Measurements from ENCODE around the gene SELENOP. TPM values are rescaled to one million over a fixed set of nuclear protein-coding genes. Genes with fewer than 3 reads are reported as not detected.

SELENOP gene
- total and polyA plus RNA-seq, 2 of the 13 experiments (the other 11 are each of a cell fraction or from before 2014, with no cell fraction given), result 1,895 to 2,083 TPM

DNA sequence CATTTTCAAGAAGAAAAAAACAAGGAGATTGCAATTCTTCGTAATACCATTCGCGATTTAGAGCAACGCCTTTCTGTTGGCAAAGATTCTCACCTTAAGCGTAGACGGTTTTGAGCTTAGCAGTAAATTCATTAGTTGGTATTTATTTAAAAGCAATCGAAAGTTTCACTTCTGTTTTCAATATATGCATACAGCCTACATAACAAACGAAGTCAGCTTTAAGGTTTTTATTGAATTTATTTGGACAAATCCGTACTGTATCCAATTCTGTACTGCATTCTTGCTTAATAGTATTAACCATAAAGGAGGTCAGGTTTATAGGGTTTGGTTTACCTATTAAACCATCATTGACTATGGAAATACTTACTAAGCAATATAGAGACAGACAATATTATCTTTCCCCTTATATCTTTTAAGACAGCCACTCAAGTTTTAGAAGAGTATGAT is 12.0 kb downstream of the SELENOP start (continued):
- peak; percentile 41; the same call in 1 of the 2 replicates for TF ChIP-seq ZBTB33 (CRISPR knock-in tag; IDR thresholded peaks at IDR 0.05)
- no peak for TF ChIP-seq ZNF451 (CRISPR knock-in tag; IDR thresholded peaks at IDR 0.05)
- TF ChIP-seq ZNF256 (CRISPR knock-in tag; conservative IDR thresholded peaks at IDR 0.05), result no peak
- TF ChIP-seq ZNF619 (CRISPR knock-in tag; IDR thresholded peaks at IDR 0.05), result no peak
- no peak for TF ChIP-seq ZNF124 (CRISPR knock-in tag; IDR thresholded peaks at IDR 0.05)
- TF ChIP-seq SCMH1 (CRISPR knock-in tag; IDR thresholded peaks at IDR 0.05; ENCODE audit: borderline replicate concordance), result no peak
- no peak for TF ChIP-seq ARHGAP35 (CRISPR knock-in tag; IDR thresholded peaks at IDR 0.05; ENCODE audit: borderline replicate concordance)
- no peak for TF ChIP-seq KDM3A (CRISPR knock-in tag; IDR thresholded peaks at IDR 0.05; ENCODE audit: low read depth)
- no peak for TF ChIP-seq ZNF775 (CRISPR knock-in tag; IDR thresholded peaks at IDR 0.05; ENCODE audit: borderline replicate concordance)
- TF ChIP-seq GABPB1 (CRISPR knock-in tag; IDR thresholded peaks at IDR 0.05), result no peak
- TF ChIP-seq GATAD2A (CRISPR knock-in tag; IDR thresholded peaks at IDR 0.05), result 0 out of 2 replicates have a peak, but pooled peaks have one; percentile 18
- TF ChIP-seq AGO2 (optimal IDR thresholded peaks at IDR 0.05; ENCODE audit: low read depth, low read length), result peak; percentile 59
- no peak for TF ChIP-seq TERF1 (CRISPR knock-in tag; IDR thresholded peaks at IDR 0.05)
- no peak for TF ChIP-seq ZNF710 (CRISPR knock-in tag; IDR thresholded peaks at IDR 0.05; ENCODE audit: borderline replicate concordance)
- no peak for TF ChIP-seq ZFP36L2 (CRISPR knock-in tag; IDR thresholded peaks at IDR 0.05)
- peak; percentile 97 for TF ChIP-seq ZC3H13 (CRISPR knock-in tag; IDR thresholded peaks at IDR 0.05)
- no peak for TF ChIP-seq NFE2 (CRISPR knock-in tag; IDR thresholded peaks at IDR 0.05)
- TF ChIP-seq, protein P1, sequence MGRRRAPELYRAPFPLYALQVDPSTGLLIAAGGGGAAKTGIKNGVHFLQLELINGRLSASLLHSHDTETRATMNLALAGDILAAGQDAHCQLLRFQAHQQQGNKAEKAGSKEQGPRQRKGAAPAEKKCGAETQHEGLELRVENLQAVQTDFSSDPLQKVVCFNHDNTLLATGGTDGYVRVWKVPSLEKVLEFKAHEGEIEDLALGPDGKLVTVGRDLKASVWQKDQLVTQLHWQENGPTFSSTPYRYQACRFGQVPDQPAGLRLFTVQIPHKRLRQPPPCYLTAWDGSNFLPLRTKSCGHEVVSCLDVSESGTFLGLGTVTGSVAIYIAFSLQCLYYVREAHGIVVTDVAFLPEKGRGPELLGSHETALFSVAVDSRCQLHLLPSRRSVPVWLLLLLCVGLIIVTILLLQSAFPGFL (CRISPR knock-in tag; IDR thresholded peaks at IDR 0.05), result no peak
- TF ChIP-seq ZFP36 (IDR thresholded peaks at IDR 0.05; ENCODE audit: borderline replicate concordance, low read depth, low read length, partially characterized antibody), result no peak
- TF ChIP-seq, protein P2, sequence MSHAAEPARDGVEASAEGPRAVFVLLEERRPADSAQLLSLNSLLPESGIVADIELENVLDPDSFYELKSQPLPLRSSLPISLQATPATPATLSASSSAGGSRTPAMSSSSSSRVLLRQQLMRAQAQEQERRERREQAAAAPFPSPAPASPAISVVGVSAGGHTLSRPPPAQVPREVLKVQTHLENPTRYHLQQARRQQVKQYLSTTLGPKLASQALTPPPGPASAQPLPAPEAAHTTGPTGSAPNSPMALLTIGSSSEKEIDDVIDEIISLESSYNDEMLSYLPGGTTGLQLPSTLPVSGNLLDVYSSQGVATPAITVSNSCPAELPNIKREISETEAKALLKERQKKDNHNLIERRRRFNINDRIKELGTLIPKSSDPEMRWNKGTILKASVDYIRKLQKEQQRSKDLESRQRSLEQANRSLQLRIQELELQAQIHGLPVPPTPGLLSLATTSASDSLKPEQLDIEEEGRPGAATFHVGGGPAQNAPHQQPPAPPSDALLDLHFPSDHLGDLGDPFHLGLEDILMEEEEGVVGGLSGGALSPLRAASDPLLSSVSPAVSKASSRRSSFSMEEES (CRISPR knock-in tag; IDR thresholded peaks at IDR 0.05), result peak; percentile 21; the same call in 1 of the 2 replicates
- no peak for TF ChIP-seq ZNF841 (CRISPR knock-in tag; IDR thresholded peaks at IDR 0.05; ENCODE audit: borderline replicate concordance)
- TF ChIP-seq HNRNPK (IDR thresholded peaks at IDR 0.05; ENCODE audit: low read depth, low read length, poor library complexity, severe bottlenecking), result no peak
